ENCODE data around the gene PCNX4.

The PCNX4 gene

DNA sequence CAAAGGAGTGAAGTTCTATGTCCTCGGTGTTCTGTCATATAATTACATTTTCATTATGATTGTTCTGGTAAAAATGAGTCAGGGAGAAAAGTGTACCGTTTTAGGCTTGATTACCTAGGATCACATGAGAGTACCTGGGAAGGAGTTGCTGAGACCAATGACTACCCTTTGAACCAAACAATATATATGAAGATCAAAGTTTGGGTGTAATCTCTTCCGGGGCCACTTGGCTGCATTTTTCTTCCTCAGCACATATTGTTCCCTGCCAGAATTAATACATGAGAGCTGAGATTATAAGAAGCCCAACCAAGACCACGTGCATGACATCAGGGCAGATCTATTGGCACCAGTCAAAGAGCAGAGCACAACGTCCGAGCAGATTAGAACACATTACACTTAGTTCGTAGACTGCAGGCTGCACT lies 114.5 kb downstream of the PCNX4 start:
- DNase-seq (ENCODE audit: low spot score): no peak

DNA sequence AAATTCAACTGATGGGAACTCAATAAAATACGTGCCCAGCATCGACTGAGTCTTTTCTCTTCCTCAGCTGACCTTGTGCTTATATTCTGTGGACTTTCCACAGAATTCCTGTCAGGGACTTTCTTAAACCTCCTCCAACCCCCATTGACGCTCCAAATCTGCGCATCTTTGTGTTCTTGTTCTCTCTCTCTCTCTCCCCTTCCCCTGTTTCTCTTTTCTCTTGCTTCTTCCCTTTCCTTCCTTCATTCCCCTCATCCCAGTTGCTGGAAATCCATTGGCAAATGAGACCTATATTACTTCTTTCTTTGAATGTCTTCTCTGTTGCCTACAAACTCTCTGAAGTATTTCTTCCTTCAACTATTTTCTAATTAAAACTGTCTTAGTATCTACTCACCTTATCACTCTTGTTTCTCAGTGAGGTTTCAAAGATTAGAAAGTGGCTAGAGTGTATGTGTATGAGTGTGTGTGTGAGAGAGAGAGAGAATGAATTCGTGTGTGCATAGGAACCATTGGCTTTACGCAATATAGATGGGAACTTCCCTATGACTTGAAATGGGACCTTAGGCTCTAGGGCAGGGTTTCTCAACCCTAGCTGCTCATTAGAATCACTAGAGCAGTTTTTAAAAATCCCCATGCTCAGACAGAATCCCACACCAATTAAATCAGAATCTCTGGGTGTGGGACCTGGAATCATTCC lies 115.3 kb downstream of the PCNX4 start:
- DNase-seq (ENCODE audit: low spot score): no peak

GRCh38 chr14:60210703-60211102 lies 119.0 kb downstream of the PCNX4 start:
- DNase-seq (ENCODE audit: low spot score): no peak

GRCh38 chr14:60211153-60211552 lies 119.4 kb downstream of the PCNX4 start:
- no peak for DNase-seq (ENCODE audit: low spot score)

DNA sequence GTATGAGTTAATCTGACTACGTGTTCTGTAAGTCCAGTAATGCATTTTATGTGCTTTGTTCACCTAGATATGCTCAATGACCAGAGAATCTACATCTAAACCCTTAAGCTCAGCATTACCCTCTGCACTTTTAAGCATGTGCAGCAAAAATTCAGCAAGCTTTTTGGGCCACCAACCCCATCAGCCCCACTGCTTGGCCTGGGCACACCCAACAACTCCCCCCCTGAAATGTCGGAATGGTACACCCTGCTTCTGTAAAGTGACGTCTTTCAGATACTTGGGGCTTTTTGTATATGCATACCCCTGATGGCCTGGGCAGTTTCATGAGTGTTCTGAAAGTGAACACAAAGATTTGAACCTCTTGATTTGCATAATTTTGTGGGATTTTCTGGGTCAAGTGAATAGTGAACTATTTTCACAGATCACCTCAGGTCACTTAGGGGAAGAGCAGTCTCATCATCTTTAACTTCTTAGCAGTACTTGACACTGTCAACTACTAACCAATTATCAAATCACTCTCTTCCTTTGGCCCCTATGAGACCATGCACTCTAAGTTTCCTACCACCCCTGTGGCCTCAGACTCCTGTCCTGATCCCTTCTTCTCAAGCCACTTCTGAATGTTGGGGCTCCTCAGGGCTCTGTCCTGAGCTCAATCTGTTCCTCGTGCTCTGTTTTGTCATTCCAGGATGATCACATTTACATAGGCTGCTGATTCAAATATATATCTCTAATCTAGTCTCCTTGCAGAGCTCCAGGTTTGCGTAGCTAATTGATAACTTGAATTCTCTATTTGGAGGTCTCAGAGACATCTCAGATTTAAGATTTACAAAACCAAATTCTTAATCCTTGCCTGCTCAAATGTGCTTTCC lies 121.0 kb downstream of the PCNX4 start:
- DNase-seq (ENCODE audit: low spot score): no peak

DNA sequence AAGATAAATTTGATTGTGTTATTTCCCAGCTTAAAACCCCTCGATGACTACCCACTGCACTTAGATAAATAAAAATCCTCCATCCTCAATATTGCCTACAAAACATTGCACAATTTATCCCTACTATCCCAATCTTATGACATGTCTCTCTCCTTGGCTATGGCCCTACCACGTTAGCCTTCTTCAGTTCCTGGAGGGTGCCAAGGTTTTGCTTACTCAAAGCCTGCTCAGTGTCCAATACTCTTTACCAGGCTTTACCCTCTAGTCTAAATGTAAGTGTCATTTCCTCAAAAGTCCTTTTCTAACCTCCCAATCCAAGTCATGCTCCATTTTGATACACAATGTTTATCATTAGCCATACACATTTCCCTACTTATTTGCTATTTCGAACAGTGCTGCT lies 122.3 kb downstream of the PCNX4 start:
- no peak for DNase-seq (ENCODE audit: low spot score)

DNA sequence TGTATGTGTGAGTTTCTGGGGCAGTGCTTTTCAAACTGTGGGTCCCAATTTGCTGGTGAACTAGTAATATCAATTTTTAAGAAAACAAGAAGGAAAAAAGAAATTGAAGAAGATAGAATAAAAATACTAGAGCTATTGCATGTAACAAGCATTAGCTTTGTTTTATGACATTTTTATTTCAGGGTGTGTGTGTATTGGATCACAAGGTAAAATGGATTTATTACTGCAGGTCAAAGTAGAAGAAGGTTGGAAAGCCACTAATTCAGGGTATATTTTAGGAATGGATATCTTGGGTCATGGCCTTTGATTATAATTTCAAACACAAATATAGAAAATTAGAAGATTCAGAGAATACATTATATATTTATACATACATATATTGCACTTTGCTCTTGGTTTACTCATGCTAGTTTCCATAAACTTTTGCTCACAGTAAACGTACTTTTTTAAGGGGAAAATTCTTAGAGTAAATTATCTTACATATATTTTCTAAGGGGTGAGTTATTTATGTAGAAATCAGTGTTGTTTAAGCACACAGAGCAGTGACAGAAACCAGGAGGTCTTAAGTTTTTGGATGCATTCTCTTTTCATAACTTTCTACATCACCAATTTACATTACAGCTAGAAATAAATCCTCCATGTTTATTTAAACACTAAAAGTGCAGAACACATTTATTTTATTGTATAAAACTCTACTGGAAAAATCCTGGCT lies 122.8 kb downstream of the PCNX4 start:
- DNase-seq (ENCODE audit: low spot score): no peak

DNA sequence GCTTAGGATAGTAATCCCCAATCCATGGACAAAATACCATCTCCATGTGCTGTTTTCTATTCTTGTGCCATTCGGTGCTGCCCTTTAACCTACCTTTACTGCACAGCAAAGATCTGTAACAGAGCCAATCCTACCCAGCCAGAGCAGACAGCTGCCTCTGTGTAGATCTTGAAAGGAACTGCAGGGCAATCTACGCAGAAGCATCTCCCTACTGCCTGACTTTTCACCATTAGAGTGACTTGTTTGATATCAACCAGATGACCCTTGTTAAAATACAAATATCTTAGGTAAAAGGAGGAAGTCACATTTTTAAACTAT lies 123.4 kb downstream of the PCNX4 start:
- no peak for DNase-seq (ENCODE audit: low spot score)

DNA sequence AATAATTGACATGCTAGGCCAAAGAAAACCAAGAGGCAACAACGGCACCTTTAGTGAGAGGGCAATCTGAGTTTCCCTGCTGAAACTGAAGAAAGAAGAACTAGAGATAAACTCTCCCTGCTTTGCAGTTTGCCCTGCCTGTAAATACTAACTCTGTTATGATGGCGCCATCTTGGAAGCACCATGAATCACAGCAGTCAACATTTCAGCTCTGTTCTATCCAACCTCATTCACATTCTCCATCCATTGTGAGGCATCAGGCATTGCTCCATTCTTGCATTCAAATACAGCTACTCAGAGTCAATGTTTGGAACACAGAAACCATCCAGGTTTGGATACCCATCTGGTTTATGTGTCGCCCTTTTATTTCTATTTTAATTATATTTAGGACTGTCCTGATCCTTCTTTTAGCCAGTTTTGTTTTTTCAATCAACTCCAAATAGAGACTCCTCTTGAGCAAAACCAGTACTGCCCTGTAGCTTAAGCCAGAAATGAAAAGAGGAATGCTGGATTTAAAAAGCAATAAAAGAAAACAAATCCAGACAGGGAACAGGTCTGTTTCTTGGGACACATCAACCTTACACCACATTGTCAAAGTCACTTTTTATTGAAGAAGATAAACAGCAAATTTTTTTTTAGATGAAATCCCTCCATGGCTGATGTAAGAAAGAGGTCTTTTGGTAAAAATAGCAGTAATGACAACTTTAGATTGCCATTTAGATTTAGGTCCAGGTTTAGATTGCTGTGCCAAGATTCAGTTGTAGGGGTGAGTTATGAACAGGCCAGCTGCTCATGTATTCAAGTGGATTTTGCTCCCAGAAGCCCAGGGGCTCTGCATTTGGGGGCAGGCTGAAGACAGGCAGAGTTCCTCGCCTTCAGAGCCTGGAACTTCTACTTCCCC lies 124.0 kb downstream of the PCNX4 start:
- no peak for DNase-seq (ENCODE audit: low spot score)

DNA sequence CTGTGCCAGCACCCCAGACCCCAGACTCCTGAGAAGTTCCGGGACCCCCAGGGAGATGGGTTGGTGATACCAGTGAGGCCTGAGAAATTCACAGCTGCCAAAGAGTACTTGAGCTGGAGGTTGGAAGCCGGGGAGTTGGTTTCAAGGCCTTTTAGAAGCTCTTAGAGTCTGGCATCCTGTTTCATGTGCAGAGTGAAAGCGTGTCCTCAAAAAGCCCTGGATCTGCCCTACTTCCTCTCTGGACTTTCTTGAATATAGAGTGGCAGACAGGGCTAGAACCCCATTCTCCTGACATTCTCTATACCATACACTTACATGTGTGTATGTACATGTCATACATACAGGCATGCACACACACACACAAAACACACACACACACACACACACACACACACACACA lies 126.0 kb downstream of the PCNX4 start:
- no peak for DNase-seq (ENCODE audit: low spot score)

Data from iPS-NIHi11 (cell line).